Ascending aorta (tissue), 2 donors: Measurements from ENCODE around the gene PUS7. TPM values are rescaled to one million over a fixed set of nuclear protein-coding genes. Genes with fewer than 3 reads are reported as not detected.
"Not testable (repeated sequence)": the region's sequence is repeated elsewhere in the genome, so short reads cannot be mapped to it uniquely, and the experiment has no call there.

Source experiments
- DNase-seq, 2 donors: peaks; one replicate each; pipeline ENCODE4 v3.0.0-alpha.2; 2019; ENCODE audit warnings: low spot score in 2 of 2
- H3K27ac ChIP-seq, 2 donors: fragments of 200-600 bp; sonication (generic); one replicate each; pipeline ENCODE4 v1.5.1; 2016 to 2017; ENCODE audit warnings: mild to moderate bottlenecking in 1 of 2
- H3K27me3 ChIP-seq: fragments of 200-600 bp; sonication (generic); one replicate; pipeline ENCODE4 v1.5.1; 2017
- H3K36me3 ChIP-seq, 2 donors: fragments of 200-600 bp; sonication (generic); one replicate each; pipeline ENCODE4 v1.5.1; 2016
- H3K4me1 ChIP-seq, 2 donors: fragments of 200-600 bp; sonication (generic); one replicate each; pipeline ENCODE4 v1.5.1; 2016 to 2017; ENCODE audit warnings: mild to moderate bottlenecking in 1 of 2
- H3K4me3 ChIP-seq, 2 donors: fragments of 200-600 bp; sonication (generic); one replicate each; pipeline ENCODE4 v1.5.1; 2016 to 2017; ENCODE audit warnings: mild to moderate bottlenecking in 1 of 2
- H3K9me3 ChIP-seq, 2 donors: fragments of 200-600 bp; sonication (generic); one replicate each; pipeline ENCODE4 v1.5.1; 2016
- intact Hi-C: fragments of 100-400 bp; cut with DNase I; formaldehyde crosslinking; loops from one replicate; pipeline ENCODE4 v1.15.1; 2023
- total RNA-seq: library from RNA; depleted of rRNA; stranded (reverse); fragments of >200 nt; gene quantifications from one replicate; pipeline ENCODE4 v1.1.0, GENCODE V29; 2016
- TF ChIP-seq, protein P1 (sequence below), 3 experiments: fragments of 200-600 bp in 2 of 3; fragments of 450-650 bp in 1 of 3; sonication (generic) in 2 of 3; IDR thresholded peaks; one replicate each; pipeline ENCODE4 v1.5.1; 2016 to 2019; ENCODE audit warnings: antibody characterized with exemption in 3 of 3, mild to moderate bottlenecking in 1 of 3, moderate library complexity in 1 of 3

The PUS7 gene
- total RNA-seq, 1 donor from 2014 or later = 17.2 TPM

GRCh38 chr7:105524840-105525239 lies 2.8 kb upstream of the PUS7 start:
- intact Hi-C loops = loop anchor here (5.0 to 10.0 kb wide), 3 partner anchors 350 to 1642 kb away; partner anchors contain the start of genes ATXN7L1, HBP1 and ORC5
- Histone ChIP-seq H3K9me3 (no peaks in the 10 kb centered on the region), H3K36me3 (no peaks in the 10 kb centered on the region), H3K27ac (no peak overlapping the region), H3K4me1 (peaks cover 5 to 8% of the 10 kb centered on the region in 2 donors), H3K27me3 (no peaks in the 10 kb centered on the region), H3K4me3 (no peak overlapping the region)
- TF ChIP-seq, protein P1, sequence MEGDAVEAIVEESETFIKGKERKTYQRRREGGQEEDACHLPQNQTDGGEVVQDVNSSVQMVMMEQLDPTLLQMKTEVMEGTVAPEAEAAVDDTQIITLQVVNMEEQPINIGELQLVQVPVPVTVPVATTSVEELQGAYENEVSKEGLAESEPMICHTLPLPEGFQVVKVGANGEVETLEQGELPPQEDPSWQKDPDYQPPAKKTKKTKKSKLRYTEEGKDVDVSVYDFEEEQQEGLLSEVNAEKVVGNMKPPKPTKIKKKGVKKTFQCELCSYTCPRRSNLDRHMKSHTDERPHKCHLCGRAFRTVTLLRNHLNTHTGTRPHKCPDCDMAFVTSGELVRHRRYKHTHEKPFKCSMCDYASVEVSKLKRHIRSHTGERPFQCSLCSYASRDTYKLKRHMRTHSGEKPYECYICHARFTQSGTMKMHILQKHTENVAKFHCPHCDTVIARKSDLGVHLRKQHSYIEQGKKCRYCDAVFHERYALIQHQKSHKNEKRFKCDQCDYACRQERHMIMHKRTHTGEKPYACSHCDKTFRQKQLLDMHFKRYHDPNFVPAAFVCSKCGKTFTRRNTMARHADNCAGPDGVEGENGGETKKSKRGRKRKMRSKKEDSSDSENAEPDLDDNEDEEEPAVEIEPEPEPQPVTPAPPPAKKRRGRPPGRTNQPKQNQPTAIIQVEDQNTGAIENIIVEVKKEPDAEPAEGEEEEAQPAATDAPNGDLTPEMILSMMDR (IDR thresholded peaks at IDR 0.05) = no peak
- DNase-seq = no peak

DNA sequence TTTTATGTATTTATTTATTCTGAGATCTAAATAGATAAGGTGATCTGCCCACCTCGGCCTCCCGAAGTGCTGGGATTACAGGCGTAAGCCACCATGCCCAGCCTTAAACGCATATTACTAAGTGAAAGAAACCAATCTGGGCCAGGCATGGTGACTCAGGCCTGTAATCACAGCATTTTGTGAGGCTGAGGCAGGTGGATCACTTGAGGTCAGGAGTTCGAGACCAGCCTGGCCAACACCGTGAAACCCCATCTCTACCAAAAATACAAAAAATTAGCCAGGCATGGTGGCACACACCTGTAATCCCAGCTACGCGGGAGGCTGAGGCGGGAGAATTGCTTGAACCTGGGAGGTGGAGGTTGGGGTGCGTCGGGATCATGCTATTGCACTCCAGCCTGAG lies 2.4 kb upstream of the PUS7 start:
- not testable (repeated sequence) for H3K27me3 ChIP-seq, DNase-seq, H3K27ac ChIP-seq, H3K4me3 ChIP-seq, H3K4me1 ChIP-seq, H3K36me3 ChIP-seq, H3K9me3 ChIP-seq
- intact Hi-C loops = loop anchor here (5.0 to 10.0 kb wide), 3 partner anchors 350 to 1643 kb away; partner anchors contain the start of genes ATXN7L1, HBP1 and ORC5

- Histone ChIP-seq H3K4me3 (peak overlapping the region; percentile 58 to 97), H3K9me3 (no peaks in the 10 kb centered on the region), H3K4me1 (peaks cover 5 to 8% of the 10 kb centered on the region in 2 donors), H3K27ac (peak overlapping the region; percentile 80 to 90), H3K36me3 (no peaks in the 10 kb centered on the region), H3K27me3 (no peaks in the 10 kb centered on the region)
- peak in 1 of 2 donors; percentile 83 for DNase-seq
- TF ChIP-seq, protein P1 (IDR thresholded peaks at IDR 0.05) = no peak
- intact Hi-C loops = loop anchor here (5.0 to 10.0 kb wide), 3 partner anchors 354 to 1646 kb away; partner anchors contain the start of genes ATXN7L1, HBP1 and ORC5
These were observed 899 bp downstream of the PUS7 start for GRCh38 chr7:105521027-105521716.

- H3K4me1 ChIP-seq, DNase-seq, H3K36me3 ChIP-seq, H3K27me3 ChIP-seq, H3K9me3 ChIP-seq: not testable (repeated sequence)
- Histone ChIP-seq H3K4me3 (peak overlapping the region; percentile 58 to 97), H3K27ac (peak overlapping the region in 1 of 2 donors; percentile 80)
- intact Hi-C loops = loop anchor here (5.0 to 10.0 kb wide), 3 partner anchors 354 to 1647 kb away; partner anchors contain the start of genes ATXN7L1, HBP1 and ORC5
These were observed 1.5 kb downstream of the PUS7 start for GRCh38 chr7:105520620-105521019.

GRCh38 chr7:105519353-105519752 lies 2.7 kb downstream of the PUS7 start:
- Histone ChIP-seq H3K36me3 (no peaks in the 10 kb centered on the region), H3K27me3 (no peaks in the 10 kb centered on the region), H3K9me3 (no peaks in the 10 kb centered on the region), H3K4me3 (no peak overlapping the region), H3K4me1 (peaks cover 5 to 8% of the 10 kb centered on the region in 2 donors), H3K27ac (no peak overlapping the region)
- DNase-seq = no peak
- TF ChIP-seq, protein P1 (IDR thresholded peaks at IDR 0.05) = no peak
- intact Hi-C loops = no loop called here

DNA sequence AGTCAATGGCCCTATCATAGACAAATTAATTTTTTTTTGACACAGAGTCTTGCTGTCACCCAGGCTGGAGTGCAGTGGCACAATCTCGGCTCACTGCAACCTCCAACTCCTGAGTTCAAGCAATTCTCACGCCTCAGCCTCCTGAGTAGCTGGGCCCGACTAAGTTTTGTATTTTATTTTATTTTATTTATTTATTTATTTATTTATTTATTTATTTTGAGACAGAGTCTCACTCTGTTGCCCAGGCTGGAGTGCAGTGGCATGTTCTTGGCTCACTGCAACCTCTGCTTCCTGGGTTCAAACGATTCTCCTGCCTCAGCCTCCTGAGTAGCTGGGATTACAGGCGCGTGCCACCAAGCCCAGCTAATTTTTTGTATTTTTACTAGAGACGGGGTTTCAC lies 6.5 kb downstream of the PUS7 start:
- H3K27me3 ChIP-seq, H3K36me3 ChIP-seq, H3K4me3 ChIP-seq, H3K27ac ChIP-seq, intact Hi-C loops, H3K9me3 ChIP-seq, H3K4me1 ChIP-seq, DNase-seq: not testable (repeated sequence)

DNA sequence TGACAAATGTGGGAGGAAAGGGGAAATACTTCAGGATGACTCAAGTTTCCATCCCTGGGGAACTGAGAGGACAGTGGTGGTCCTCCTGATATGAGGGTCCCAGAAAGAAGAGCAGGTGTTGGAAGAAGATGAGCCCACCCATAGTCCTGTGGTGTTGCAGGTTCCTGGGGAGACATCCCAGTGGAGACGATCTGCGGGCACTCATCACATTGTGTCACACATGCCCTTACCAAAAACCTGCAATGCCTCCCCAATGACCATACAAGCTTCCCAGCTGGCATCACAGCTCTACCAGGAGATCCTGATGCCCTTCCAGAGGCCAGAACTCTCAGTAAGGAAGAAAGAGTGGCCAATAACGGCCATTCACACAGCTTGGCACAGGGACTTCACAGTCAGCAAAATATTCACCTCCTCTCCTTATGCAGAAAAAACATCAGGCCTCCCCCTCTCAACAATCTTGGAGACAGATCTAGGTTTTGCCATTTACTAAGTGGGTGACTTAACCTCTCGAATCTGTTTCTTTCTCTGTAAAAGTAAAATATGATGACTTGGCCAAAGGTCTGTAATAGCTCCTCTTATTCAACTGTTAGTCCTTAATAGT lies 9.0 kb downstream of the PUS7 start:
- Histone ChIP-seq H3K36me3 (peaks cover 0 to 4% of the 10 kb centered on the region in 2 donors), H3K4me1 (no peaks in the 10 kb centered on the region), H3K27me3 (no peaks in the 10 kb centered on the region), H3K4me3 (no peak overlapping the region), H3K27ac (no peak overlapping the region), H3K9me3 (no peaks in the 10 kb centered on the region)
- DNase-seq = no peak
- TF ChIP-seq, protein P1 (IDR thresholded peaks at IDR 0.05) = no peak
- intact Hi-C loops = no loop called here
